HG03354 (cell line): ENCODE measurements around the gene CLEC17A.
"Not testable (repeated sequence)": the region's sequence is repeated elsewhere in the genome, so short reads cannot be mapped to it uniquely, and the experiment has no call there.

Source experiments
- ATAC-seq: cut with Tn5 transposase; IDR thresholded peaks from one replicate; pipeline ENCODE4 v1.9.1; 2021; ENCODE audit warnings: mild to moderate bottlenecking; ENCODE audit not compliant: unreplicated experiment, poor library complexity, severe bottlenecking

The CLEC17A gene

DNA sequence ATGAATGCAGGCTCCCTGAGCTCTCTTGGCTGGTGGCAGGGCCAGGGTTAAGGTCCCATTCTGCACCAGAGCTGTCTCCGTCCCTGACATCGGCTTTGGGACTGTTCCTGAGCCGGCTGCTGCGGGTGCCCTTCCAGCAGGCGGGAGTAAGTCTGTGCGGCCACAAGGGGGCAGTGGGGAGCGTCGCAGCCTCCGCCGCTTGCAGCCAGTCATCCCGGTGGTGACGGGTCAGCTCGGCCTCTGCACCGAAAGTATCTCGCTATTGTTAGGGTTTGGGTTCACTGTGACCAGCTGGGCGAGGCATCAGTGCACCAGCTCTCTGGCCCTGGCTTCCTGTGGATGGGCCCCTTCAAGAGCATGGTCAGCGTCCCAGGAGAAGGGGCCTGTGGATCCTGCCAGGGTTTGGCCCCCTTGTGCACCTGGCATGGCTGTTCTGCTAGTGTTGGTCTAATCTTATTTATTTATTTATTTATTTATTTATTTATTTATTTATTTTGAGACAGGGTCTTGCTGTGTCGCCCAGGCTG is 26.2 kb upstream of the CLEC17A start:
- no peak for ATAC-seq

DNA sequence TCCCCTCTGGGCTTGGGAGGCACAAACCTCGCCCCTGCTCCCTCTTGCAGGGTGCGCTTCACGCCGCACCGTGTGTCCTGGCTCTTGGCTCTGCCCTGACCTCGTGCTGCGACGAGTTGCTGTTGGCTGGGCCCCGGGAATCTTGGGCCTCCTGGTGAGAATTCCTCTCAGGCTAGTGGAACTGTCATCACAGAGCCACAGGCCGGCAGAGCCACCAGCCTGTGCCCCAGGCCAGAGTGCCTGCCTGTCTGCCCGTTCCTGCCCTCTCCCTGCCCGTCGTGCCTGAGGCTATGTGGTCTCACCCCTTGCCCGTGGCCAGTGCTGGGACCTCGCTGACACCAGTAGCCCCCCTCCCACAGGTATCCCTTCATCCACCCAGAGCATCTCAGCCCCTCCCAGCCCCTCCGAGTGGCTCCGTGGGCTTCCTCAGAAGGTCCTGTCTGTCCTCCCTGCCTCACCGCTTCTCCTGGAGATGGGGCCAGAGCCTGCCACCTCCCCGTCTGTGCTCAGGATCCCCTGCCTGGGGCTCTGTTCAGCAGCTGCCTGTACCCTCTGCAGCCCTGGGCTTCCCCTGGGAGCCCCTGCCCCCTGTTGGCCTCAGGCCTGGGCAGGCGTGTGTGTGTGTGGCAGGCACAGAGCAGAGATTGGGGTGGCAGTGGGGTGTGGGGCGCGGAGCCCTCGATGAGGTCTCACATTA is 24.4 kb upstream of the CLEC17A start:
- ATAC-seq = no peak

DNA sequence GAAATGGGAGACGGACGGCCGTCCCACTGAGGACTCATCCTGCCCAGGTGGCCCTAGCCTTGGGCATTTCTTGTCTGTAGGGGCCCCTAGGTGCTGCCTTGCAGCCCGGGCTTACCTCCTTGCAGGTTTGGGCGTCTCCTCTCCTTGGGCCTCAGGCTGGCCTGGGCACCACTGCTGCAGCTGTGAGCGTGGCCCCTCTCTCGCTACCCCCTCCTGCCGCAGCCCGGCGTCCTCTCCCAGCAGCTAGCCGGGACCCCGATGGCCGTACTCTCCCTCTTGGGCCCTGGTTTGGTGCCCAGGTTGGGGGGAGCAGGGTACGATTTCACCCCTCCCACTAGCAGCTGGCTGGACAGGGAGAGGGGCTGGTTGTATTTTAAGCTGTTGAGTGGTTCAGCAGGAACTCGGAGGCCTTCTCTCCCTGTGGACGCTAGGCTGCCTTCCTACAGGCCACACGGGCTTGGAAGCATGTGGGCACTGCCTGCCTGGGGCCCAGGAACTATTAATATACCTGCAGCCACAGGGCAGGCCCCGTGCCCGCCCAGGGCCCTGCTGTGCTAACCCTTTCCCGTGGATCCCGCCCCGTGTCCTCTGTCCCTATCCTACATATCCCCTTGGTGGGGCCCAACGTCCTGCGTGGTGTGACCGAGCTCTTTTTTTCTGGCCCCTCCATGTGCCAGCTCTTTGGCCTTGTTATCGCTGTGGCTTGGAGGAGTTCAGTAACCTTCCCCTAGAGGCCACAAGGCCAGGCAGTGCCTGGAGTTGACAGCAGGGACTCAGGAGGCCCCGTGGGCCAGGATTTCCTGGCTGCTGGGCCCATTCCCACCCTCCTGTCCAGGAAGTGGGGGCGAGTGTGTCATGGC is 22.7 kb upstream of the CLEC17A start:
- no peak for ATAC-seq

DNA sequence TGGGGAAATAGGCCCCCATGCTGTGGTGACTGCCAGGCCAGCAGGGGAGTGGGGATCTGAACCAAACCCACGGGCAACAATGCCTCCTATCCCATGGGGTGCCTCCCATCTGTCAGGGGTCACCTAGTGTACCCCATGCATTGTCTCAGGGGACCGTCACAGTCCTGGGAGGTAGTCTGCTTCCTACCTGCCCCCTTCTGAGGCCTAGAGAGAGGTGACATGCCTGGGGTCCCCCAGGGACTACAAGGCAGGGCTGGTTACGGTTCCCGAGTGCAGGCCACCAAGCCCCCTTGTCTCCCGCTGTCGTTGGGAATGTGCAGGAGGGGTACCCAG is 22.1 kb upstream of the CLEC17A start:
- ATAC-seq = no peak

DNA sequence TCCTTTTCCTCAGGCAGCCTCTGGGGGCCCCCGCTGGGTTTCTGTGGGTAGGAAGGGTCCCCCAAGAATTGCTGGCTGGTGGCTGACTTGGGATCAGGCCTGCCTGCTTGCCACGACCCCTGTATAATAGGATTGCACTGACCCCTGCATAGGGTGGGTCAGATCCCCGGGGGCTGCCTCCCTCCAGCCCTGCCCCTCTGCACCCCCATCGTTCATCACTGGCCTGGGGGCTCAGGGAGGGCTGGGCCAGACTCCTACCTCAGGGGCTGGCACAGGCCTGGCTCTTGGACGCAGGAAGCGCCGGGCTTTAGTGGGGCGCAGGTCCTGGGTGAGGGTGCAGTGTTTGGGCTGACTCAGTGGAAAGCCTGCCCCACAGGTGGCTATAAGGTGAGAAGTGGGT is 21.6 kb upstream of the CLEC17A start:
- no peak for ATAC-seq

DNA sequence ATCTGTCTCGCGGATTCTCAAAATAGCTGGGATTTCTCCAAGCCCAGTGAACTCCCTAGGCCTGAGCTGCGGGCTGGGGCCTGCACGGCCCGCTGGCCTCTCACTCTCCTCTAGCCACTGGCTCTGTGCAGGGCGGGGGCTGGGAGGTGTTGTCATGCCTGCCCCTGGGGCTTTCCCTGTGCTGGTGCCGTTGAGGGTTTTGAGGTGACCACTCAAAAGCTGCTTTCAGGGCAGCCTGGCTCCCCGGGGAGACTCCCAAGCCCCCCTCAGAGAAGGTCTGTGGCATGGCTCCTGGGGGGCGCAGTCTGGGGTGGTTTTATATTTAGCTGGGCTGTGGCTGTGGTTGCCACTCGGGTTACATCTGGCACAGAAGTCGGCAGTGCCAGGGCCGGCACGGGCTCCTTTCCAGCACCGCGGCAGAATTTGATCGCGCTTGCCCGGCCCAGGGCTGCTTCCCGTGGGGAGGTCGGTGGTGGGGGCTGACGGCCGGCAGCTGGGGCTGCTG is 21.0 kb upstream of the CLEC17A start:
- ATAC-seq = no peak

DNA sequence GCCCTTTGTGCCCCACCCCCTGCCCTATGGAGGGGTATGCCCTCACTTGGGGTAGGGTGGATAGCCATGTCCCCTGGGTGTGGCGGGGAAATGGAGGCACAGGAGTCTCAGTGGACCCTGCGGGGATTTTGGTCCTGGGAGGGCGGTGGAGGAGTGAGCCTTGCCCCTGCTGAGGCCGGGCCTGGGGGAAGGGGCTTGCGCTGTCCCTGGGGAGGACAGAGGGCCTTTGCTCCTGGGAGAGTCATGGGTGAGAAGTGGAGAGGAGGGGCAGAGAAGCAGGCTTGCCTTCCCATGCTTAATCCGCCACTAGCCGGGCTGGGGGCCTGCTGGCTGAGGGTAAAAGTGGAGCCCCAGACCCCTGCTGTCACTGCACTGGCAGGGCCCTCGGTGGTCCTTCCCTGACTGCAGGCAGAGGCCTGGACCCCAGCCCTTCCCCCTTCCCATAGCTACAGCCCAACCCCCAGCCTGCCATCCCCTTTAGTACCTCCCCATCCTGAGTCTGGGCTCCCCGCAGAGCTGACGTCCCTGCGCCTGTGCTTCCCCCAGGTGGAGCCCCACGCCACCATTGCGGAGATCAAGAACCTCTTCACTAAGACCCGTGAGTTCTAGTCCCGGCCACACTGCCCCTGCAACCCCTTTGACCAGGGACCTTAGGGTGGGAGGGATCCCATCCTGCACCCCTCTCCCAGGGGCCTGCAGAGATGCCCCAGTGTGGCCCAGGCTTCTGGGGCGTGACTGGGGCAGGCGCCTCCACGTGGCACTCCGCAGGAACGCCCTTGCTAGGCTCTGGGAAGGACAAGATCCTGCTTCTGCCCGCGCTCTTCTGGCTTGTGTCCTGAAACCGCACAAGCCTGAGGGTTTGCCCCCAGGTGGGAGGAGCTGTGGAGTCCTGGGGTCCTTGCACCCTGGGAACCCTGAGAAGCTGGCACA is 20.0 kb upstream of the CLEC17A start:
- ATAC-seq = no peak

DNA sequence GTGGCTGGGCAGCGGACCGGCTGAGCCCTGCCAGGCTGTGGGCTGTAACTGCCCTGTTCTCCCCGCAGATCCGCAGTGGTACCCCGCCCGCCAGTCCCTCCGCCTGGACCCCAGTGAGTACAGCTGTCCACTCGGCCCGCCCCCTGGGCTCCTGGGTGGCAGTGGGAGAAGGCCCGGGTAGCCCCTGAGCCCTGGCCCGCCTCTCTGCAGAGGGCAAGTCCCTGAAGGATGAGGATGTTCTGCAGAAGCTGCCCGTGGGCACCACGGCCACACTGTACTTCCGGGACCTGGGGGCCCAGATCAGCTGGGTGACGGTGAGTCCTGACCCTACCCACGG is 19.3 kb upstream of the CLEC17A start:
- no peak for ATAC-seq

DNA sequence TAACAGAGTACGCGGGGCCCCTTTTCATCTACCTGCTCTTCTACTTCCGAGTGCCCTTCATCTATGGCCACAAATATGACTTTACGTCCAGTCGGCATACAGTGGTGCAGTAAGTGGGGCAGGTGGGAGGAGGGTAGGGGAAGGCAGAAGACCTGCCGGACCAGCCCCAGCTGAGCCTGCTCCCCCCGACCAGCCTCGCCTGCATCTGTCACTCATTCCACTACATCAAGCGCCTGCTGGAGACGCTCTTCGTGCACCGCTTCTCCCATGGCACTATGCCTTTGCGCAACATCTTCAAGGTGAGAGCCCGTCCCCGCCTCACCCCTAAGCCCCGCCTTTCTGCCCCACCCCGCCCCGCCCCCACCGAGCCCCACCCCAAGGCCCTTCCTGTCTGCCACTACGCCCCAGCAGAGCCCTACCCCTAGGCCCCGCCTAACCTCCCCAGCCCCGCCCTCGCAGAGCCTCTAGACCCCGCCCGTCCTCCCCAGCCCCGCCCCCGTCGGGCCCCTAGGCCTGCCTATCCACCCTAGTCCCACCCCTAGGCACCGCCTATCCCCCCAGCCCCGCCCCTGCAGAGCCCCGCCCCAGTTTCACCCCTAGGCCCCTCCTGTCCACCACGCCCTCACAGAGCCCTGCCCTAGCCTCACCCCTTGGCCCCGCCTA is 18.8 kb upstream of the CLEC17A start:
- no peak for ATAC-seq

DNA sequence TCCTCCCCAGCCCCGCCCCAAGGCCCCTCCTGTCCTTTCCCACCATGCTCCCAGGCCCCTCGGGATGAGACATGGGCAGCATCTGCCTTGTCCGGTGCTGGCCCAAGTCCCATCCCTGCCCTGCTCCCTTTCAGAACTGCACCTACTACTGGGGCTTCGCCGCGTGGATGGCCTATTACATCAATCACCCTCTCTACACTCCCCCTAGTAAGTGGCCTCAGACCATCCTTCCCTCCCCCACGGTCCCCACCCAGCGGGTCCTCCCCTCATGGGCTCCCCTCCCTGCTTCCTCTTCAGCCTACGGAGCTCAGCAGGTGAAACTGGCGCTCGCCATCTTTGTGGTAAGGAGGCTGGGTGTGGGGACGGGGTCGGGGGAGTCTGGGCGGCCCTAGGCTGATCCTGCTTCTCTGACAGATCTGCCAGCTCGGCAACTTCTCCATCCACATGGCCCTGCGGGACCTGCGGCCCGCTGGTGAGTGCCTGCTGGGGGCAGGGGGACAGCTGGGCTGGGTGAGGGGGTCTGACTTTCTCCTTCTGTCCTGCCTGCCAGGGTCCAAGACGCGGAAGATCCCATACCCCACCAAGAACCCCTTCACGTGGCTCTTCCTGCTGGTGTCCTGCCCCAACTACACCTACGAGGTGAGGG is 18.1 kb upstream of the CLEC17A start:
- ATAC-seq = not testable (repeated sequence)

DNA sequence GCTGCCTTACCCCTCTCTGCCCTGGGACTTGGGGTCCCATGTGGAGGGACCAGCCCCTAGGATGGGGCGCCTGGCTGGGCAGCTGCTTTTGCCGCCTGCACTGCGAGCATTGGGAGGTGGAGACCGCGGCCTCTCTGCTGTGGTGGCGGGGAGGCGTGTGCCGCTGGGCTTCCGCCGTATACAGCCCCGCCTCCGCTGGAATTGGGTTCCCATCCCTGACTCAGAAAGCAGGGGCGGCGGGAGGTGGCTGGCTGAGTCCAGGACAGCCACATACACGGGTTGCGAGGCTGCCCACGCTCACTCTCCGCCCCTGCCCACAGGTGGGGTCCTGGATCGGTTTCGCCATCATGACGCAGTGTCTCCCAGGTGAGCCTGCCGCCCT is 17.6 kb upstream of the CLEC17A start:
- no peak for ATAC-seq

DNA sequence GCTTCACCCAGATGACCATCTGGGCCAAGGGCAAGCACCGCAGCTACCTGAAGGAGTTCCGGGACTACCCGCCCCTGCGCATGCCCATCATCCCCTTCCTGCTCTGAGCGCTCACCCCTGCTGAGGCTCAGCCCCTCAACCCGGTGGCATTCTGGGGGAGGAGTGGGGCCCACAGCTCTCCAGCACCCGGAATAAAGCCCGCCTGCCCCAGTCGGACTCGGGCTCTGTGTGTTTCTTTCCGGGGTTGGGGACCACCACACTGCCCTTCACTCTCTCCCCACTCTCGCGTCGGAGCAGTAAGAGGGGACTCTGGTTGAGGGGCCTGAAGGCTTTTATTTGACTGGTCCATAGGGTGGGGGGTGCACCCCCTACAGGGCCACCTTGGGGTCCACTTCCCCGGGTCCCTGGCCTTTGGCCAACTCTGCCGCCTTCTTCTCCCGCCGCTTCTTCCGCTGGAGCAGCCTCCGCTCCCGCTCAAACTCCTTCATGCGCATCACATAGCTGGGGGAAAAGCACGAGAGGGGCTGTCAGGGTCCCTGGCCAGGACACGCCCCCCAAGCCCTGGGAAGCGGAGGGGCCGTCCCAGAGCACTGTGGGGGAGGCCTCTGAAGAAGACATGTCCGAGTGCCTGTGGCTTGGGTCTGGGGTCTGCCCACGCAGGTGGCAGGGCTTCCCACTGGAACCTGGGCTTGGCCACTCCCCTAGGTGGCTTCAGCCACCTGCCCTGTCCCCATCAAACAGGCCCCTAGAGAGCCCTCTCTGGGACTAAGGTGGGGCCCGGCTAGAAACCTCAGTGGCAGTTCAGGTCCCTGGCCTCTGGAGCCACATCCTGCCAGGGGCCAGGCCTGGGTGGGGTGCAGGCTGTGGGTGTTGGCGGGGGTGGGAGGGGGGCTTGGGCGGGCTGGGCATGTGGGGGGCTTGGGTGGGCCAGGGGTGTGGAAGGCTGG is 16.8 kb upstream of the CLEC17A start:
- ATAC-seq = no peak

DNA sequence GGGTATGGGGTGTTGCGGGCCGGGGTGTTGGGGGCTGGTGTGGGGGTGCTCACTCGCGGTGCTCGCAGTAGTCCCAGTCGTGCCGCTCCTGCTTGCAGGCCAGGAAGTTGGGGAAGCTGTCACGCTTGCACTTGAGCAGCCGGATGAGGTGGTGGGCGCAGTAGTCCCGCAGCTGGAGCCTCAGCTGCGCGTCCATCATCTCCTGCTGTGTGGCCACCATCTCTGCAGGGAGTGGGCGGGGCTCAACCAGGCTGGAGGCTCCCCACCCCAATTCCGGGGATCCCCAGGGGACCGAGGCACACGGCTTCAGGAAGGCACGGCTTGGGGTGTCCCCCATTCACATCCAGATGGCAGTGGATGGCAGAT is 16.2 kb upstream of the CLEC17A start:
- no peak for ATAC-seq

DNA sequence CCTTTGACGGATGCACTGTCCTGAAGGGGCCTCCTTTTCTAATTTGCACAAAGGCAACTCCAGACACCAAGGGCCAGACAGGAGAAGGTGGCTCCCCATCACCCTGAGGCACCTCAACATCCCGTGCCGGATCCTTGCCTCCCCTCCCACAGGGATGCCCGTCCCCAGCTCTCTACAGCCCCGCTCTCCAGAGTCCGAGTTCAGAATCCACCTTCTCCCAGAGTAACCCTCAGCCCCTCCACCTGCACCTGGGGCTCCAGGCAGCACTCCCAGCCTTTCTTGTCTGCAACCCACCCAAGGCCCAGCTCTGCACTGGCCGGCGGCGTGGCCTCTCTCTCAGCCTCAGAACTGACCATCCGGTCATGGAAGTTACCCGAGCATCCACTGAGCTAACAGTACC is 15.8 kb upstream of the CLEC17A start:
- no peak for ATAC-seq

DNA sequence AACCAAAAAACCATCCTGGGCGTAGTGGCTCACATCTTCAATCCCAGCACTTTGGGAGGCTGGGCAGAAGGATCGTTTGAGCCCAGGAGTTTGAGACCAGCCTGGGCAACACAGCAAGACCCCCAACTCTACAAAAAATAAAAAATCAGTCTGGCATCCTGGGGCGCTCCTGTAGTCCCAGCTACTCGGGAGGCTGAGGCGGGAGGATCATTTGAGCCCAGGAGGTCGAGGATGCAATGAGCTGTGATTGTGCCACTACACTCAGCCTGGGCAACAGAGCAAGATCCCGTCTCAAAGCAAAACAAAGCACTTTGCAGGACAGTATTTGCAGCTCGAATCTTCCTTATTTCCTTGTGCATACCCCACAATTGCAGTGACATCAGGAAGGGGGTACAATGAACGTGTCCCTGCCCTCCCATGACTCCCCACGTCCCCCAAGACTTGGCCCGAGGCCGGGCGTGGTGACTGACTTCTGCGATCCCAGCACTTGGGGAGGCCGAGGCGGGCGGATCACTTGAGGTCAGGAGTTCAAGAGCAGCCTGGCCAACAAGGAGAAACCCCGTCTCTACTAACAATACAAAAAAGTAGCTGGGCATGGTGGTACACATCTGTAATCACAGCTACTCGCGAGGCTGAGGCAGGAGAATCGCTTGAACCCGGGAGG is 11.9 kb upstream of the CLEC17A start:
- no peak for ATAC-seq

DNA sequence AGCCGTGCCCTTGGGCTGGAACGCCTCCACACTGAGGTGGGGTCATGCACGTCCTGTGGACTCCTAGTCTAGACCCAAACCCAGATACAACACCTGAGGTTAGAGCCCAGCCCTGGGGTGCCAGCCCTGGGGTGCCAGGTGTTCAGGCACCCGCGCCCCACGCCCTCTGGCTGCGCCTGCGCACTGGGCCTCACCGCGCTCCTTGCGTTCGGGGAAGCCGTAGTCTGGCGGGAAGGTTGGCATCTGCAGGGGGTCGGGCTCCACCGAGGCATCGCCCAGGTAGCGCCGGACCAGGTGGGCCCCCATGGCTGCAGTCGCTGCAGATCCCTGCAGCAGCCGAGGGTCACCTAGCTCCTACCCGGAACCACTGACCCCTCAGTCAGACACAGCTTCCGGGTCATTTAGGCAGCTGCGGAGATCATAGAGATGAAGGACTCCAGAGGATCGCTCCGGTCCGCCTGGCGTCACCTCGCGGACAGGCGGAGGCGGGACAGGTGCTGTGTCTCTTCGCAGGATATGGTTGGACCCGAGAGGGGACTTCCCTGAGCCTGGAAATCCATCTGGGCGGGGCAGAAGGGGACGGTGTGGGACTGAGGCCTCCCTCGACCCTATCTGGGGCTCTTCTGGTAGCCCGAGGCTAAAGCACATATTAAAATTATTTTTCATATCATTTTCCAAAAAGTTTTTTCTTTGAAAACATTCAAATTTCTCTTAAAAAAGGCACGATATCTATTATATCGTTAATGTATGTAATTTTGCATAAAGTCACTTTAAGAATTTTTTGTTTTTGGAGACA is 11.0 kb upstream of the CLEC17A start, which contains the start of gene NDUFB7:
TSS of gene NDUFB7 (minus strand) at position 372 of the 796 bp plus-strand sequence. CDS start at position 306, 66 bp downstream.
- peak; percentile 85 for ATAC-seq
